Ascending aorta (tissue), 2 donors: Measurements from ENCODE around the gene CCDC187. TPM values are rescaled to one million over a fixed set of nuclear protein-coding genes. Genes with fewer than 3 reads are reported as not detected.

Experiments
- DNase-seq, 2 donors: peaks; one replicate each; pipeline ENCODE4 v3.0.0-alpha.2; 2019; ENCODE audit warnings: low spot score in 2 of 2
- H3K27ac ChIP-seq, 2 donors: fragments of 200-600 bp; sonication (generic); one replicate each; pipeline ENCODE4 v1.5.1; 2016 to 2017; ENCODE audit warnings: mild to moderate bottlenecking in 1 of 2
- H3K27me3 ChIP-seq: fragments of 200-600 bp; sonication (generic); one replicate; pipeline ENCODE4 v1.5.1; 2017
- H3K36me3 ChIP-seq, 2 donors: fragments of 200-600 bp; sonication (generic); one replicate each; pipeline ENCODE4 v1.5.1; 2016
- H3K4me1 ChIP-seq, 2 donors: fragments of 200-600 bp; sonication (generic); one replicate each; pipeline ENCODE4 v1.5.1; 2016 to 2017; ENCODE audit warnings: mild to moderate bottlenecking in 1 of 2
- H3K4me3 ChIP-seq, 2 donors: fragments of 200-600 bp; sonication (generic); one replicate each; pipeline ENCODE4 v1.5.1; 2016 to 2017; ENCODE audit warnings: mild to moderate bottlenecking in 1 of 2
- H3K9me3 ChIP-seq, 2 donors: fragments of 200-600 bp; sonication (generic); one replicate each; pipeline ENCODE4 v1.5.1; 2016
- intact Hi-C: fragments of 100-400 bp; cut with DNase I; formaldehyde crosslinking; loops from one replicate; pipeline ENCODE4 v1.15.1; 2023
- total RNA-seq: library from RNA; depleted of rRNA; stranded (reverse); fragments of >200 nt; gene quantifications from one replicate; pipeline ENCODE4 v1.1.0, GENCODE V29; 2016
- TF ChIP-seq, protein P1 (sequence below), 3 experiments: fragments of 200-600 bp in 2 of 3; fragments of 450-650 bp in 1 of 3; sonication (generic) in 2 of 3; IDR thresholded peaks; one replicate each; pipeline ENCODE4 v1.5.1; 2016 to 2019; ENCODE audit warnings: antibody characterized with exemption in 3 of 3, mild to moderate bottlenecking in 1 of 3, moderate library complexity in 1 of 3

The CCDC187 gene
- total RNA-seq, 1 donor from 2014 or later: under 0.01 TPM

DNA sequence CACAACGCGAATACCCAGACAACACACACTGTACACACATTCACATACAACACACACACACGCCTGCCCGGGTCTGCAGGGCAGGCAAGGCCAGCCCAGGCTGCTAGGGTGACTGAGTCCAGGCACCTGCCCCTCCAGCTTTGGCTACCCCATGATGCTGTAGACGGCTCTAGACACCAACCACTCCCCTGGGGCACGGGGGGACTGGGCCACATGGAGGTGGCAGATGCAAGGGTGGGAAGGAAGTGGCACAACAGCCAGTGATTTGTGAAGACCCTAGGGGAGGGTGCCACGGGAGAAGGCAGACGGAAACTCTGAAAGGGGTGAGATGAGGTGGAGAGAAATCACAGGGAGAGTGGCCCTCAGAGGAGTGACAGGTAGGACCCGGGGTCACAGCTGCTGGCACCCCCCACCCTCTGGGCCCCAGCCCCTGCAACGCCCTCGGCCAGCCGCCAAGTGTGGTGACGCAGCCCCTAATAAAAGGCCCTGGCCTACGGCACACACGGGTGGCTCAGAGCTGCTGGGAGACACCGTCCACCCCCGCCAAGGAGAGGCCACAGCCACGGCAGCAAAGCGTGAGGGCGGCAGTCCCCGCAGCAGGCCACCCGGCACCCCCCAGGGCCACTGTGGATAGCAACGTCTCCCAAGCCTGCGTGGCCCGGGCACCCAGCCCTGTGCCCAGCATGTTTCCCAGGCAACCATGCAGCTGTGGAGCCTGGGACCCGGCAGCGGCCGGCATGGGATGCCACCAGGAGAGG lies 6.6 kb upstream of the CCDC187 start:
- Histone ChIP-seq H3K9me3 (no peaks in the 10 kb centered on the region), H3K27me3 (peaks cover 4% of the 10 kb centered on the region), H3K27ac (no peak overlapping the region), H3K36me3 (no peaks in the 10 kb centered on the region), H3K4me1 (no peaks in the 10 kb centered on the region), H3K4me3 (no peak overlapping the region)
- TF ChIP-seq, protein P1, sequence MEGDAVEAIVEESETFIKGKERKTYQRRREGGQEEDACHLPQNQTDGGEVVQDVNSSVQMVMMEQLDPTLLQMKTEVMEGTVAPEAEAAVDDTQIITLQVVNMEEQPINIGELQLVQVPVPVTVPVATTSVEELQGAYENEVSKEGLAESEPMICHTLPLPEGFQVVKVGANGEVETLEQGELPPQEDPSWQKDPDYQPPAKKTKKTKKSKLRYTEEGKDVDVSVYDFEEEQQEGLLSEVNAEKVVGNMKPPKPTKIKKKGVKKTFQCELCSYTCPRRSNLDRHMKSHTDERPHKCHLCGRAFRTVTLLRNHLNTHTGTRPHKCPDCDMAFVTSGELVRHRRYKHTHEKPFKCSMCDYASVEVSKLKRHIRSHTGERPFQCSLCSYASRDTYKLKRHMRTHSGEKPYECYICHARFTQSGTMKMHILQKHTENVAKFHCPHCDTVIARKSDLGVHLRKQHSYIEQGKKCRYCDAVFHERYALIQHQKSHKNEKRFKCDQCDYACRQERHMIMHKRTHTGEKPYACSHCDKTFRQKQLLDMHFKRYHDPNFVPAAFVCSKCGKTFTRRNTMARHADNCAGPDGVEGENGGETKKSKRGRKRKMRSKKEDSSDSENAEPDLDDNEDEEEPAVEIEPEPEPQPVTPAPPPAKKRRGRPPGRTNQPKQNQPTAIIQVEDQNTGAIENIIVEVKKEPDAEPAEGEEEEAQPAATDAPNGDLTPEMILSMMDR (IDR thresholded peaks at IDR 0.05): no peak
- no peak for DNase-seq
- intact Hi-C loops: loop anchor here (5.0 kb wide), 1 partner anchor 52 kb away; the partner anchor contains the start of gene DNLZ

GRCh38 chr9:136309806-136310220 lies 5.9 kb upstream of the CCDC187 start:
- no peak overlapping the region for H3K27ac ChIP-seq
- DNase-seq: no peak
- no peaks in the 10 kb centered on the region for H3K36me3 ChIP-seq
- no peaks in the 10 kb centered on the region for H3K4me1 ChIP-seq
- H3K27me3 ChIP-seq: peaks cover 4% of the 10 kb centered on the region
- no peaks in the 10 kb centered on the region for H3K9me3 ChIP-seq
- TF ChIP-seq, protein P1 (IDR thresholded peaks at IDR 0.05): no peak
- intact Hi-C loops: loop anchor here (5.0 kb wide), 1 partner anchor 52 kb away; the partner anchor contains the start of gene DNLZ
- H3K4me3 ChIP-seq: no peak overlapping the region

GRCh38 chr9:136309101-136309801 lies 5.4 kb upstream of the CCDC187 start:
- Histone ChIP-seq H3K4me1 (no peaks in the 10 kb centered on the region), H3K27ac (no peak overlapping the region), H3K9me3 (no peaks in the 10 kb centered on the region), H3K36me3 (no peaks in the 10 kb centered on the region), H3K27me3 (peaks cover 4% of the 10 kb centered on the region), H3K4me3 (no peak overlapping the region)
- no peak for DNase-seq
- intact Hi-C loops: no loop called here
- TF ChIP-seq, protein P1 (IDR thresholded peaks at IDR 0.05): no peak

GRCh38 chr9:136308702-136309053 lies 4.8 kb upstream of the CCDC187 start:
- TF ChIP-seq, protein P1 (IDR thresholded peaks at IDR 0.05): no peak
- peaks cover 4% of the 10 kb centered on the region for H3K27me3 ChIP-seq
- intact Hi-C loops: no loop called here

DNA sequence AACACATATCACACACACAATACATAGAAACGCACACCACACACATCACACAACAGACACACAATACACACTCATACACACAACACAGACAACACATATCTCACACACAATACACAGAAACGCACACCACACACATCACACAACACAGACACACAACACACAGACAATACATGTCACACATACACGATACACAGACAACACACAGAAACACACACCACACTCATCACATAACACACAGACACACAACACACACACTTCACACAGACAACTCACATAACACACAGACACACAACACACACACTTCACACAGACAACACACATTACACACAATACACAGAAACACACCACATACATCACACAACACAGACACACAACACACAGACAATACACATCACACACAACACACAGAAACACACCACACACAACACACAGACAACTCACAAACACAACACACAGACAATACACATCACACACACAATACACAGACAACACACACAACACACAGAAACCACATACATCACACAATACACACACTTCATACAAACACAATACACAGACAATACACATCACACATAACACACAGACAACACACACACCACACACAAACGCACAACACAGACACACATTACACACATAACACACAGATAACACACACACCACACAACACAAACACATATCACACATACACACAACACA lies 4.3 kb upstream of the CCDC187 start:
- Histone ChIP-seq H3K4me1 (no peaks in the 10 kb centered on the region), H3K36me3 (no peaks in the 10 kb centered on the region), H3K27me3 (peaks cover 4% of the 10 kb centered on the region), H3K27ac (no peak overlapping the region), H3K9me3 (no peaks in the 10 kb centered on the region), H3K4me3 (no peak overlapping the region)
- DNase-seq: no peak
- intact Hi-C loops: no loop called here
- TF ChIP-seq, protein P1 (IDR thresholded peaks at IDR 0.05): no peak

More at GRCh38 chr9:136308702-136309053, 4.8 kb upstream of the CCDC187 start:
- no peaks in the 10 kb centered on the region for H3K9me3 ChIP-seq
- no peak for DNase-seq
- no peaks in the 10 kb centered on the region for H3K36me3 ChIP-seq
- no peak overlapping the region for H3K4me3 ChIP-seq
- H3K4me1 ChIP-seq: no peaks in the 10 kb centered on the region
- no peak overlapping the region for H3K27ac ChIP-seq
